NCI-H2107 (cell line): Measurements from ENCODE around the gene CIDEB.

ENCODE experiments used
- DNase-seq: peaks from one replicate; lab custom pipeline; 2025; lab: John Stamatoyannopoulos, UW

CIDEB gene

GRCh38 chr14:24312736-24313507 lies 5.1 kb upstream of the CIDEB start:
- no peak for DNase-seq

GRCh38 chr14:24311837-24312615 lies 4.2 kb upstream of the CIDEB start:
- no peak for DNase-seq

GRCh38 chr14:24310646-24311604 lies 3.1 kb upstream of the CIDEB start, which contains the start of gene LTB4R:
Gene LTB4R, plus strand, starts transcription at chr14:24311502. Its CDS starts 4,150 bp downstream, at chr14:24315652.
- peak; percentile 72 for DNase-seq

GRCh38 chr14:24310265-24310645 lies 2.5 kb upstream of the CIDEB start:
- no peak for DNase-seq

GRCh38 chr14:24309538-24310264 lies 1.9 kb upstream of the CIDEB start, which contains the start of gene LTB4R2:
Gene LTB4R2, plus strand, starts transcription at chr14:24310140. Its CDS starts 525 bp downstream, at chr14:24310665.
- DNase-seq, result no peak

- DNase-seq, result no peak
Observed at GRCh38 chr14:24308342-24309124, 756 bp upstream of the CIDEB start.

GRCh38 chr14:24307156-24307574 lies 612 bp downstream of the CIDEB start:
- DNase-seq, result no peak

GRCh38 chr14:24304019-24304387 lies 3.8 kb downstream of the CIDEB start:
- DNase-seq, result no peak

- DNase-seq, result no peak
Observed at GRCh38 chr14:24300326-24300980, 7.3 kb downstream of the CIDEB start.

GRCh38 chr14:24299255-24300191 lies 8.3 kb downstream of the CIDEB start, which contains the start of the genes DHRS1 and NOP9:
Gene DHRS1, minus strand, starts transcription at chr14:24299780. Its CDS starts 674 bp downstream, at chr14:24299106.
Gene NOP9, plus strand, starts transcription at chr14:24299850. Its CDS starts 105 bp downstream, at chr14:24299955.
- peak; percentile 94 for DNase-seq

- DNase-seq, result no peak
Observed at GRCh38 chr14:24298892-24299254, 8.9 kb downstream of the CIDEB start.

GRCh38 chr14:24297190-24297964 lies 10.4 kb downstream of the CIDEB start:
- DNase-seq, result no peak

GRCh38 chr14:24296341-24297157 lies 11.2 kb downstream of the CIDEB start:
- DNase-seq, result peak; percentile 47

GRCh38 chr14:24293525-24293924 lies 14.3 kb downstream of the CIDEB start:
- DNase-seq, result no peak

GRCh38 chr14:24292118-24292807 lies 15.5 kb downstream of the CIDEB start:
- DNase-seq, result no peak

- no peak for DNase-seq
Observed at GRCh38 chr14:24291446-24292117, 16.2 kb downstream of the CIDEB start.
